WTC11 (cell line): ENCODE data around the gene KLF11. TPM values are rescaled to one million over a fixed set of nuclear protein-coding genes. Genes with fewer than 3 reads are reported as not detected.

Experiments
- ATF2 ChIP-seq: sonication (generic); formaldehyde crosslinking; IDR thresholded peaks from 2 replicates; pipeline ENCODE4 v1.8.1; 2022; ENCODE audit warnings: low read depth, missing genetic modification reagents, borderline replicate concordance
- CREB1 ChIP-seq: sonication (generic); formaldehyde crosslinking; IDR thresholded peaks from 2 replicates; pipeline ENCODE4 v1.8.0; 2023; ENCODE audit warnings: mild to moderate bottlenecking, missing genetic modification reagents
- ESRRA ChIP-seq: sonication (generic); formaldehyde crosslinking; IDR thresholded peaks from 2 replicates; pipeline ENCODE4 v1.8.1; 2022; ENCODE audit warnings: mild to moderate bottlenecking, missing genetic modification reagents, borderline replicate concordance
- ETV6 ChIP-seq: sonication (generic); formaldehyde crosslinking; IDR thresholded peaks from 2 replicates; pipeline ENCODE4 v1.8.1; 2022; ENCODE audit warnings: mild to moderate bottlenecking, missing genetic modification reagents
- FOXK1 ChIP-seq: sonication (generic); formaldehyde crosslinking; IDR thresholded peaks from 2 replicates; pipeline ENCODE4 v1.8.0; 2022; ENCODE audit warnings: mild to moderate bottlenecking, moderate library complexity, missing genetic modification reagents
- GTF2I ChIP-seq: fragments of 250-450 bp; sonication (Bioruptor Pico); conservative IDR thresholded peaks from 2 replicates; pipeline ENCODE4 v1.4.0; 2021; ENCODE audit warnings: mild to moderate bottlenecking
- JUN ChIP-seq: sonication (generic); formaldehyde crosslinking; IDR thresholded peaks from 2 replicates; pipeline ENCODE4 v1.8.0; 2023; ENCODE audit warnings: mild to moderate bottlenecking, missing genetic modification reagents
- MAX ChIP-seq: sonication (generic); formaldehyde crosslinking; IDR thresholded peaks from 2 replicates; pipeline ENCODE4 v1.8.0; 2022; ENCODE audit warnings: mild to moderate bottlenecking, missing genetic modification reagents
- MYBL2 ChIP-seq: sonication (generic); formaldehyde crosslinking; IDR thresholded peaks from 2 replicates; pipeline ENCODE4 v1.8.1; 2023; ENCODE audit warnings: mild to moderate bottlenecking, moderate library complexity, missing genetic modification reagents
- NR1H2 ChIP-seq: sonication (generic); formaldehyde crosslinking; IDR thresholded peaks from 2 replicates; pipeline ENCODE4 v1.9.0; 2021; ENCODE audit warnings: mild to moderate bottlenecking, moderate library complexity, missing genetic modification reagents
- NR2C2 ChIP-seq: sonication (generic); formaldehyde crosslinking; IDR thresholded peaks from 2 replicates; pipeline ENCODE4 v1.8.0; 2022; ENCODE audit warnings: mild to moderate bottlenecking, missing genetic modification reagents
- RORB ChIP-seq: fragments of 250-450 bp; sonication (Bioruptor Pico); IDR thresholded peaks from 2 replicates; pipeline ENCODE4 v1.9.0; 2021; ENCODE audit warnings: mild to moderate bottlenecking
- SOX15 ChIP-seq: fragments of 250-450 bp; sonication (Bioruptor Pico); IDR thresholded peaks from 2 replicates; pipeline ENCODE4 v1.9.0; 2021; ENCODE audit warnings: mild to moderate bottlenecking
- SP1 ChIP-seq: sonication (generic); formaldehyde crosslinking; conservative IDR thresholded peaks from 2 replicates; pipeline ENCODE4 v1.8.1; 2022; ENCODE audit warnings: missing genetic modification reagents
- TCF7 ChIP-seq: sonication (generic); formaldehyde crosslinking; IDR thresholded peaks from 2 replicates; pipeline ENCODE4 v1.8.0; 2022; ENCODE audit warnings: mild to moderate bottlenecking, low read depth, missing genetic modification reagents, moderate library complexity
- TEAD1 ChIP-seq: sonication (generic); formaldehyde crosslinking; IDR thresholded peaks from 2 replicates; pipeline ENCODE4 v1.8.0; 2022; ENCODE audit warnings: mild to moderate bottlenecking, missing genetic modification reagents
- TEAD4 ChIP-seq: sonication (generic); formaldehyde crosslinking; IDR thresholded peaks from 2 replicates; pipeline ENCODE4 v1.8.0; 2022; ENCODE audit warnings: mild to moderate bottlenecking, missing genetic modification reagents
- ZBTB43 ChIP-seq: sonication (generic); formaldehyde crosslinking; IDR thresholded peaks from 2 replicates; pipeline ENCODE4 v1.8.1; 2023; ENCODE audit warnings: mild to moderate bottlenecking, missing genetic modification reagents
- ZNF138 ChIP-seq: sonication (generic); formaldehyde crosslinking; conservative IDR thresholded peaks from 2 replicates; pipeline ENCODE4 v1.8.1; 2022; ENCODE audit warnings: mild to moderate bottlenecking, moderate library complexity, missing genetic modification reagents
- ZNF232 ChIP-seq: sonication (generic); formaldehyde crosslinking; IDR thresholded peaks from 2 replicates; pipeline ENCODE4 v1.8.0; 2022; ENCODE audit warnings: mild to moderate bottlenecking, missing genetic modification reagents
- ZNF263 ChIP-seq: sonication (generic); formaldehyde crosslinking; IDR thresholded peaks from 2 replicates; pipeline ENCODE4 v1.8.1; 2022; ENCODE audit warnings: low read depth, mild to moderate bottlenecking, moderate library complexity, missing genetic modification reagents
- ZNF416 ChIP-seq: fragments of 250-450 bp; sonication (Bioruptor Pico); IDR thresholded peaks from 2 replicates; pipeline ENCODE4 v1.9.0; 2021; ENCODE audit warnings: mild to moderate bottlenecking, inconsistent platforms
- ZNF423 ChIP-seq: fragments of 250-450 bp; sonication (Bioruptor Pico); IDR thresholded peaks from 2 replicates; pipeline ENCODE4 v2.1.2; 2022; ENCODE audit warnings: mild to moderate bottlenecking, moderate library complexity
- total RNA-seq: library from RNA; stranded (reverse); gene quantifications from 3 replicates; pipeline ENCODE4 v1.2.3, GENCODE V29; 2021
- TF ChIP-seq, protein P1 (sequence below): sonication (generic); formaldehyde crosslinking; IDR thresholded peaks from 2 replicates; pipeline ENCODE4 v1.8.0; 2022; ENCODE audit warnings: mild to moderate bottlenecking, missing genetic modification reagents
- TF ChIP-seq, protein P2 (sequence below): sonication (generic); formaldehyde crosslinking; IDR thresholded peaks from 2 replicates; pipeline ENCODE4 v1.8.1; 2023; ENCODE audit warnings: mild to moderate bottlenecking, missing genetic modification reagents, moderate library complexity
- TF ChIP-seq, protein P3 (sequence below): fragments of 250-450 bp; sonication (Bioruptor Pico); IDR thresholded peaks from 2 replicates; pipeline ENCODE4 v2.1.2; 2022; ENCODE audit warnings: mild to moderate bottlenecking, moderate library complexity
- TF ChIP-seq, protein P4 (sequence below): sonication (generic); formaldehyde crosslinking; IDR thresholded peaks from 2 replicates; pipeline ENCODE4 v1.8.1; 2022; ENCODE audit warnings: low read depth, mild to moderate bottlenecking, moderate library complexity, missing genetic modification reagents, borderline replicate concordance

KLF11 gene
- total RNA-seq, 1 experiment from 2014 or later = 8.8 TPM

- no peak; the same call in 1 of the 2 replicates for TF ChIP-seq NR2C2
- TF ChIP-seq ZNF263 (CRISPR knock-in tag) = 0 out of 2 replicates have a peak, but pooled peaks have one; percentile 11
- 0 out of 2 replicates have a peak, but pooled peaks have one; percentile 28 for TF ChIP-seq TEAD4 (CRISPR knock-in tag)
- peak; percentile 77; the same call in 1 of the 2 replicates for TF ChIP-seq ATF2
- TF ChIP-seq TEAD1 (CRISPR knock-in tag) = peak; percentile 95
- peak; percentile 79; the same call in 1 of the 2 replicates for TF ChIP-seq MAX (CRISPR knock-in tag)
- peak; percentile 95 for TF ChIP-seq ESRRA (CRISPR knock-in tag)
- peak; percentile 77 for TF ChIP-seq SP1
- TF ChIP-seq, protein P1, sequence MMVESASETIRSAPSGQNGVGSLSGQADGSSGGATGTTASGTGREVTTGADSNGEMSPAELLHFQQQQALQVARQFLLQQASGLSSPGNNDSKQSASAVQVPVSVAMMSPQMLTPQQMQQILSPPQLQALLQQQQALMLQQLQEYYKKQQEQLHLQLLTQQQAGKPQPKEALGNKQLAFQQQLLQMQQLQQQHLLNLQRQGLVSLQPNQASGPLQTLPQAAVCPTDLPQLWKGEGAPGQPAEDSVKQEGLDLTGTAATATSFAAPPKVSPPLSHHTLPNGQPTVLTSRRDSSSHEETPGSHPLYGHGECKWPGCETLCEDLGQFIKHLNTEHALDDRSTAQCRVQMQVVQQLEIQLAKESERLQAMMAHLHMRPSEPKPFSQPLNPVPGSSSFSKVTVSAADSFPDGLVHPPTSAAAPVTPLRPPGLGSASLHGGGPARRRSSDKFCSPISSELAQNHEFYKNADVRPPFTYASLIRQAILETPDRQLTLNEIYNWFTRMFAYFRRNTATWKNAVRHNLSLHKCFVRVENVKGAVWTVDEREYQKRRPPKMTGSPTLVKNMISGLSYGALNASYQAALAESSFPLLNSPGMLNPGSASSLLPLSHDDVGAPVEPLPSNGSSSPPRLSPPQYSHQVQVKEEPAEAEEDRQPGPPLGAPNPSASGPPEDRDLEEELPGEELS (CRISPR knock-in tag) = peak; percentile 99
- TF ChIP-seq SOX15 = no peak
- TF ChIP-seq CREB1 (CRISPR knock-in tag) = peak; percentile 96
- 0 out of 2 replicates have a peak, but pooled peaks have one; percentile 6 for TF ChIP-seq NR1H2
- TF ChIP-seq, protein P2, sequence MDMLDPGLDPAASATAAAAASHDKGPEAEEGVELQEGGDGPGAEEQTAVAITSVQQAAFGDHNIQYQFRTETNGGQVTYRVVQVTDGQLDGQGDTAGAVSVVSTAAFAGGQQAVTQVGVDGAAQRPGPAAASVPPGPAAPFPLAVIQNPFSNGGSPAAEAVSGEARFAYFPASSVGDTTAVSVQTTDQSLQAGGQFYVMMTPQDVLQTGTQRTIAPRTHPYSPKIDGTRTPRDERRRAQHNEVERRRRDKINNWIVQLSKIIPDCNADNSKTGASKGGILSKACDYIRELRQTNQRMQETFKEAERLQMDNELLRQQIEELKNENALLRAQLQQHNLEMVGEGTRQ (CRISPR knock-in tag) = peak; percentile 81
- TF ChIP-seq ZNF232 = peak; percentile 98
- TF ChIP-seq ZNF138 (CRISPR knock-in tag) = peak; percentile 95
- TF ChIP-seq GTF2I (CRISPR knock-in tag) = no peak
- no peak for TF ChIP-seq ZNF423 (CRISPR knock-in tag)
- TF ChIP-seq MYBL2 (CRISPR knock-in tag) = peak; percentile 97
- peak; percentile 95 for TF ChIP-seq JUN (CRISPR knock-in tag)
- peak; percentile 97 for TF ChIP-seq FOXK1 (CRISPR knock-in tag)
- peak; percentile 95 for TF ChIP-seq ZBTB43 (CRISPR knock-in tag)
- TF ChIP-seq ZNF416 (CRISPR knock-in tag) = no peak
- TF ChIP-seq, protein P3, sequence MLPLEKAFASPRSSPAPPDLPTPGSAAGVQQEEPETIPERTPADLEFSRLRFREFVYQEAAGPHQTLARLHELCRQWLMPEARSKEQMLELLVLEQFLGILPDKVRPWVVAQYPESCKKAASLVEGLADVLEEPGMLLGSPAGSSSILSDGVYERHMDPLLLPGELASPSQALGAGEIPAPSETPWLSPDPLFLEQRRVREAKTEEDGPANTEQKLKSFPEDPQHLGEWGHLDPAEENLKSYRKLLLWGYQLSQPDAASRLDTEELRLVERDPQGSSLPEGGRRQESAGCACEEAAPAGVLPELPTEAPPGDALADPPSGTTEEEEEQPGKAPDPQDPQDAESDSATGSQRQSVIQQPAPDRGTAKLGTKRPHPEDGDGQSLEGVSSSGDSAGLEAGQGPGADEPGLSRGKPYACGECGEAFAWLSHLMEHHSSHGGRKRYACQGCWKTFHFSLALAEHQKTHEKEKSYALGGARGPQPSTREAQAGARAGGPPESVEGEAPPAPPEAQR (CRISPR knock-in tag) = no peak
- no peak for TF ChIP-seq RORB
- peak; percentile 98 for TF ChIP-seq ETV6
- no peak for TF ChIP-seq TCF7 (CRISPR knock-in tag)
- TF ChIP-seq, protein P4, sequence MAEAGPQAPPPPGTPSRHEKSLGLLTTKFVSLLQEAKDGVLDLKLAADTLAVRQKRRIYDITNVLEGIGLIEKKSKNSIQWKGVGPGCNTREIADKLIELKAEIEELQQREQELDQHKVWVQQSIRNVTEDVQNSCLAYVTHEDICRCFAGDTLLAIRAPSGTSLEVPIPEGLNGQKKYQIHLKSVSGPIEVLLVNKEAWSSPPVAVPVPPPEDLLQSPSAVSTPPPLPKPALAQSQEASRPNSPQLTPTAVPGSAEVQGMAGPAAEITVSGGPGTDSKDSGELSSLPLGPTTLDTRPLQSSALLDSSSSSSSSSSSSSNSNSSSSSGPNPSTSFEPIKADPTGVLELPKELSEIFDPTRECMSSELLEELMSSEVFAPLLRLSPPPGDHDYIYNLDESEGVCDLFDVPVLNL (CRISPR knock-in tag) = peak; percentile 64; the same call in 1 of the 2 replicates
Observed at GRCh38 chr2:10043256-10043905, at the start of gene KLF11 (continued).
